Measurements from ENCODE around the gene ELF5.

- TF ChIP-seq EP300 (IDR thresholded peaks at IDR 0.05), result peak in 2 of 4 donors; percentile 49 to 54
- TF ChIP-seq POLR2A (IDR thresholded peaks at IDR 0.05), result peak in 1 of 4 donors; percentile 39
Observed at GRCh38 chr11:34495724-34496377, 17.7 kb downstream of the ELF5 start.
